Activated CD4-positive, alpha-beta T cell treated with anti-CD3 and anti-CD28 coated beads, Interleukin-2, amount 50 U/mL, for 48 hours (primary cell): Measurements from ENCODE around the gene TMX1.
"Not testable (repeated sequence)": the region's sequence is repeated elsewhere in the genome, so short reads cannot be mapped to it uniquely, and the experiment has no call there.

Source experiments
- DNase-seq, 2 experiments: peaks; one replicate each; pipeline ENCODE4 v3.0.0-alpha.2; 2020

Gene TMX1, protein sequence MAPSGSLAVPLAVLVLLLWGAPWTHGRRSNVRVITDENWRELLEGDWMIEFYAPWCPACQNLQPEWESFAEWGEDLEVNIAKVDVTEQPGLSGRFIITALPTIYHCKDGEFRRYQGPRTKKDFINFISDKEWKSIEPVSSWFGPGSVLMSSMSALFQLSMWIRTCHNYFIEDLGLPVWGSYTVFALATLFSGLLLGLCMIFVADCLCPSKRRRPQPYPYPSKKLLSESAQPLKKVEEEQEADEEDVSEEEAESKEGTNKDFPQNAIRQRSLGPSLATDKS

DNA sequence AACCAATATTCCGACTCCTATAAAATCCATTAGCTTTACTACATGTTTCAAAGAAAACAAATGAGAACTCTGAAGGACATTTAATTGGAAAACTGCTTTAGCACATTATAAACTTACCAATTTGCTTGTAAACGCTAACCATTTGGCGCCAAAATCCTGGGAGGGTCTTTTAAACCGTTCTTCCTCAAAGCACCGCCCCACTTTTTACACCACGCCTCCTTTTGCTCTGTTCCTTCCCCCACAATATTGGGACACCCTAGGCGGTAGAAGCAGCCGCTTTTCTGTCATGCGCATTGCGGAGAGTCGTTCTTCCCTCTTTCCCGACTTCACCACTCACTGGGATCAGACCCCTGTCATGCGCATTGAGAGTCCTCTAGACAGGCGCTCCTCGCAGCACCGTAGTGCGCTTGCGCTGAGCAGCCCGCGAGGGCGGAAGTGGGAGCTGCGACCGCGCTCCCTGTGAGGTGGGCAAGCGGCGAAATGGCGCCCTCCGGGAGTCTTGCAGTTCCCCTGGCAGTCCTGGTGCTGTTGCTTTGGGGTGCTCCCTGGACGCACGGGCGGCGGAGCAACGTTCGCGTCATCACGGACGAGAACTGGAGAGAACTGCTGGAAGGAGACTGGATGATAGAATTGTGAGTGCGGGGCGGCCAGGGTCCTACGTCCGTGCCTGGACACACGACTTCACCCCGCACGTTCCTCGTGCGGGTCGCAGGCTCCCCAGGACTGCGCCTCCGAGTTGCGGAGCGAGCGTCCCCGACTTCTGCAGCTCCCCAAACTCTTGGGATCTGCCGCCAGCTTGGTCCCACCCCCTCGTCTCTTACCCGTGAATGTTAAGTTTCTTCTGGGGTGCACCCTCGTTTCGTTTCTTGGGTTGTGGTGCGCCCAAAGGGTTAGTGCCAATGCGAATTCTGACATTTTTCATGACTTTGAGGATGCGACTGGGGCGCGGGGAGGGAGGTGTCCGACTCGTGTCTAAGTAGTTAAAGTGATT, at the start of gene TMX1:
Gene TMX1, plus strand, starts transcription at position 435 of the 991 bp plus-strand sequence. Its CDS starts 46 bp downstream, at position 481.
- DNase-seq = peak; percentile 93 to 96

DNA sequence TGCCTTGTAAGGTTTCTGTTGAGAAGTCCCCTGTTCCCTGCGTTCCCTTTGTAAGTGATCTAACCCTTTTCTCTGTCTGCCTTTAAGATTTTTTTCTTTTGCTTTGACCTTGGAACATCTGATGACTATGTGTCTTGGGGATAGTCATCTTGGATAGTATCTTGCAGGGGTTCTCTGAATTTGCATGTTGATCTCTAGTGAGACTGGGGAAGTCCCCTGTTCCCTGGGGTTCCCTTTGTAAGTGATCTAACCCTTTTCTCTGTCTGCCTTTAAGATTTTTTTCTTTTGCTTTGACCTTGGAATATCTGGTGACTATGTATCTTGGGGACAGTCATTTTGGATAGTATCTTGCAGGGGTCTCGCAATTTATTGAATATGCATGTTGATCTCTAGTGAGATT, 38.2 kb upstream of the TMX1 start:
- no peak for DNase-seq

DNA sequence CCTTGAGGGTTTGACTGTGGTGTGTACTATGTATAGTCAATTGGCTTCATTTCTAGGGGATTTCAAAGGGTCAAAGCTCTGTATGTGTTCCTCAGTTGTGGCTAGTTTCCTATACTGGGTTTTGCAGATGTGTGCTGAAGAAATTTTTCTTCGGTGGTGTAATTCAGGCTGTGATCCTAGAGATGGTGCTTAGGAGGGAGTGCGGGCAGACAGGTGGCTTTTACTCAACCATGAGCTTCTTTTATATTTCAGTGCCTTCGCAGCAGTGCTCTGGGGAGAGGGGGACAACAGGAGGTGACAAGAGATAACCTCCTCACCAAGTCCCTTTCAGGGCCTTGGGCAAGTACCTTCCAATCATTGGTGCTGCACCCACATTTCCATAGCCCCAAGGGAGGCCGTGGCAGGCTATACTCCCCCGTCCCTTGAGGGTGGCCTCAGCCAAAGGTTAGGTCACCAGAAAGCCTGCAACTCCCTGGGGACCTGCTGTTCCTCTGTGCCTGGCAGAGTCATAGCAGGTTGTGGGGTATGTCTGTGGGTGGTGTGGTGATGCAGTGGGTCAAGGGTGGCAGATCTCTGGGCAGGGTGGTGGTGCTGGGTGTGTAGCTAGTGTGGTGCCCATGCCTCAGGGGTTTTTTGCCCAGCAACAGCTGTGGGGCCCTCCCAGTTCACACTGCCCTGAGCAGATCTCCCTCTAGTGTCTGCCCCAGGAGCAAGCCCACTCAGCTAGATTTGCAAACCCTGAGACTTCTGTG, 37.0 kb upstream of the TMX1 start:
- no peak for DNase-seq

DNA sequence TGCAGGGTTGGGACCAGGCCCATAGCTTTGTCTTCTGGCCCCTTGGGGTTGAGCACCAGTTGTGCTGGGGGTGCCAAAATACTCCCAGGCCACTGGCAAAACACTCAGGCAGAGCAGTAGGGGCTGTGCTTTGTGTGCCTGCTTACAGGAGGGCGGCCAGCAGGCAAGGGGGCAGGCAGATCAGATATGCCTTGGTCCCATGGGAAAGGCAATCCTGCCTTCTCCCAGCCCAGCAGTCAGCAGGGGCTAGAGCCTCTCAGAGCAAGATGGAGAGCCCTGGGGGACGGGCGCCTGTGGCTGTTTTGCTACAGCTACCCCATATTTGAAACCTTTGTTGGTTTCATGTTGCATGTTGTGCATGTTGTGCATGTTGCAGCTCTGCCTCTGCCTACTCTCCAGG, 36.2 kb upstream of the TMX1 start:
- no peak for DNase-seq

DNA sequence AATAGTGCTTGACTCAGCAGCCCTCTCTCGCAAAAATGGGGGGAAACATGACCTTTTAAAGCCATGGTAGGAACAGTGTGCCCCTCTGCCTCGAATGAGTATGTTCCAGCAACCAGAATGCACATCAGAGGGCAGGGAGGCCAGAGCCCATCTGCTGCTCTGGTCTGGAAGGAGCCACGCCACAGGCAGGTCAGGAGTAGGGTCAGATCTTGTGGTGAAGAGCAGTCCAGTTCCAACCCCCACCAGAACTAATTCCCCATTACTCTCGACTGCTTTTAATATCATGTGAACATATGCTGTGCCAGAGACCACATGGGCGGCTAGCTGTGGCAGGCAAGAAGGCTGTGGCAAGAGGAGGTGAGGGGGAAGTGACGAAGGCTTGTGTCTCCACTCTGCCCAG, 34.6 kb upstream of the TMX1 start:
- no peak for DNase-seq

DNA sequence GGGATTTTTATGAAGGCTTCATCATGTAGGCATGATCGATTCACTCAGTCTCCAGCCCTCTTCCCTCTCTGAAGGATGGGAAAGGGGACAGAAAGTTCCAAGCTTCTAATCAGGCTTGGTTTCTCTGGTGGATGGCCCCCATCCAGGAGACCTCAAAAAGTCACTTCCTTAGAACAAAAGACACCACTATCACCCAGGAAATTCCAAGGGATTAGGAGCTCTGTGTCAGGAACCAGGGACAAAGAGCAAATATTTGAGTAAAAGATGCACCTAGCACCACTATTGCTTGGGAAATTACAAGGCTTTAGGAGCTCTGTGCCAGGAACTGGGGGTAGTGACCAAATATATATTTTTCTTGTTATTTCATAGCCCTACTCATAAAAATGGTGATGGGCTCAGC, 33.6 kb upstream of the TMX1 start:
- no peak for DNase-seq

DNA sequence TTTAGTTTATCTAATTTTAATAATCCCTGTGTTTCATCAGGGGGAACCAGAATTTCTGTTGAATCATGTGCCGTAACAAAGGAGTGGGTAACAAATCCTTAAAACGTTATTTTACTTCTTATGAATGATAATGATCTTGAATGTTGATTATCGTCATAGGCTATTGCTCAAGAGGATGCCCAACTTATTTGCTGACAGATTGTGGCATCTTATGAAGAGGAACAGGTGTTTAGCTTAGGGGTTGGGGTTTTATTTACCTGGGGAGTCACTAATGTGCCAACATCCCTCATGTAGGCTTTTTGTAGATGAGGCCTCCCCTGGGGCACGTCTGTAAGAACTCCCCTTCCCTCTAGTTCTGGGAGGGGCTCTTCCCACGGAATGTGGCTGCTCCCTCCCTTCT, 32.4 kb upstream of the TMX1 start:
- DNase-seq = no peak

DNA sequence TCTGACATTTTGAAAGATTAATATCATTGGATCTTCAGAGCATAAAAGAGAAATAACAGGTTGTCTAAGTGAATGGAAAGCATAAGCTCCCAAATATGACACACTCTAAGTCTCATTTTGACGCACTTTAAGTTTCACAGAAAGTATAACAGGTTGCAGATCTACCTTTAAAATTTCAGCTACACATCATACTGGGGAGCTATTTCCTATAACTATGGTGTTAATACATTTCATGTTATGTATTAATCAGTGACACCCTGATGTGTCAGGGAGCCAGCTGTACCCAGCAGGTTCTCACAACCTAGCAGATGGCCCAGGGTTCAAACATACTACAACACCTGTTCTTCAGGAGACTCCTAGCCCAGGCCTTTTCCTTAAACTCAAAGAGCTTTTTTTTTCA, 31.1 kb upstream of the TMX1 start:
- no peak for DNase-seq

DNA sequence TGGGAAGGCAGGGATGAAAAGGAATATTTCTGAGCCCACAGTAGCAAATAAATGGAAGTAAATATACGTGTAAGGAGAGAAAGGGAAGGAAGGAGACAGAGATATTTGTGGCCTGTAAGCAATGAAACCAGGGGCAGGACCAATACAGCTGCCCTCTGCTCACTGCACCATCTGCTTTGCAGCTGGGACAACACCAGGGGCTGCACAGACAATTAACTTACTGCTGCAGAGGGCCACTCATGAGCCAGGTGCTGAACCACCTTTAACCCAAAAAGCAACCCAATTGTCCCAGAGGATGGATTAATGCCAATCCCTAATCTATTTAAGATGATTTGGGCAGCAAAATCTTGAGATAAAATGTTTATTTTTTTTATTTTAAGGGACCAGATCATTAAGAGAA, 30.6 kb upstream of the TMX1 start:
- DNase-seq = no peak

DNA sequence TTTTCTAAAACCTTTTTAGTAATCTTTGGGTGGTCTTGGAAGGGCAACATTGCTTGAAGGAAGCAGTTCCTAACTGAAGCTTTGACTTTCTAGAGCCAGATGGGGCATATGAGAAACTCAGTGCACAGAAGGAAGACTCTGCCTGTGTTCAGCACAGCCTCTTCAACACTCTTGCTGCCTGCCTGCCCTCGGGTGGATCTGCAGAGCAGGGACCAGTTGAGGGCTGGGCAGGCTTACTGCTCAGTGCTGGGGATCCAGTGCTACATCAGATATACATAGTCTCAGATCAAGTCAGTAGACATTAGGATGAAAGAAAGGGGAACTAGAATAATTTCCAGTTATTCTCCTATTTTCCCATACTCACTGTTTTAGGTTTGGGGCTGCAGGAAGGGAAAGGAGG, 29.5 kb upstream of the TMX1 start:
- no peak for DNase-seq

DNA sequence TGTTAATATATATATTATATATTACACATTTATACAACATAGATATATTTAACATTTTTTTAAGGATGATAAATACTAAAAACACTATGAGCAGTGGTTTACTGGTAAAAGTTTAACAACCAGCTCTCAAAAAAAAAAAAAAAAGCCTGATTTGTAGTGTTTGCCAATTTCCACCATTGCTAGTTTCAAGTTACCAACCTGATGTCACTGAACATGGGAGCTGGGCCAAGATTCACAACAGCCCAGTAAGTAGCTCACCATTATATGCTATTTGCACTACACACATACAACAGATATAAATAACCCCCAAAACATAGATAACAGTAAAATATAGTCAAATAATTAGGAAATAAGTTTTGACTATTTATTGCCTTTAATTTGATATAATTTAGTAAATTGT, 28.9 kb upstream of the TMX1 start:
- DNase-seq = no peak

DNA sequence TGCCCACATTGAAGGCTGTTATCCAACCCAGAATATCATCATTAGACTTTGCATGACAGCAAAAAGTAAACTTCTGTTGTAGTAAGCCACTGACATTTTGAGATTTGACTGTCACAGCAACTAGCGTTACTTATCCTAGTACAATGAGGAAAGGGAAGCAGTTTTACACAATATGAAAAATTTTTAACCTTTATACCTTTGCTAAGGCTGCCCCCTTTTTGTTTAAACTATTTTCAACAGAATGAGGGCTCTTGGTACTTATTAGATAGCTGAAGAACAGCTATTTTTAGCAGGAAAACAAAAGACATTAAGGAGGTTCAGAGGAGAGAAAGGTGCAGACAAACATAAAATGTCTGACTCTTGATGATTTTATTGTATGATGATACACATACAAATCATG, 23.4 kb upstream of the TMX1 start:
- no peak for DNase-seq

DNA sequence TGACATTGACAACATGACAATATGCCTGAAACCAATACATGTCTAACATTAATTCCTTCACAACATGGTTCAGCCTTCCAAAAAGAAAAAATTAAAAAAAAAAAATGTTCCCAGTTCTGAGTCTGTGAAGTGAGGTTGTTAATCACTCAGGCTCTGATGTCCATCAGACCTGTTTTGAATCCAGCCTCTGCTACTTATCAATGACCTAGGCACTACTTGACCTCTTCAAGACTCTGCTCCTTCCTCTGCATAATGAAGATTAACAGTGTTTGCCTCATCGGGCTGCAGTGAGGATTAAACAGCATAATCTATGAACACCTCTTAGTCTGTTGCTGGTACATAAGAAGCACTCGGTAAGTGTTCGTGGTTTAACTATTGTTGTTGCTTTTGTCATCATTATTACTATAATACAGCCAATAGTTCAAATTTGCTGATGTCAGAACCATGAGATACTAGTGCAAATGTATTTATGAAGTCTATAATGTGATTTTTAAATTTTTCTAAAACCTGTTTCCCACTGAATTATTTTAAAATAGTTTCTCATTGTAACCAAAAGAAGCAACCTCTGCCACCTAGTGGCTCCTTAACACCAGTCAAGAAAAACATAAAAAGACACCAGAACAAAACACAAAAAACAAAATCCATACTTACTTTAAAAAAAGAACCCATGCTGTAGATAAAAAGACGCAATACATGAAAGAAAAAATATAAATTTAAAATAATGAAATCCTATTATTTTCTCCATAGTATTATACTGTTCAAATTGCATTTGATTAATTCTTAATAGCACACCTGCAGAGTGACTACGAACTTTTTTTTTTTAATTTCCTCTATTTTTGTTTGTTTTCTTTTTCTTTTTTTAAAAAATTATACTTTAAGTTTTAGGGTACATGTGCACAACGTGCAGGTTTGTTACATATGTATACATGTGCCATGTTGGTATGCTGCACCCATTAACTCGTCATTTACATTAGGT, 20.3 kb upstream of the TMX1 start:
- DNase-seq = no peak

DNA sequence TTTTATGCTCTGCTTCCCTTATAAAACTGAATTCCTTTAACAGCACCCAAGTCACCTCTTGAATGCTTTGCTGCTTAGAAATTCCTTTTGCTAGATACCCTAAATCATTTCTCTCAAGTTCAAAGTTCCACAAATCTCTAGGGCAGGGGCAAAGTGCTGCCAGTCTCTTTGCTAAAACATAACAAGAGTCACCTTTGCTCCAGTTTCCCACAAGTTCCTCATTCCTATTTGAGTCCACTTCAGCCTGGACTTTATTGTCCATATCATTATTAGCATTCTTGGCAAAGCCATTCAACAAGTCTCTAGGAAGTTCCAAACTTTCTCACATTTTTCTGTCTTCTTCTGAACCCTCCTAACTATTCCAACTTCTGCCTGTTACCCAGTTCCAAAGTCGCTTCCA, 16.6 kb upstream of the TMX1 start:
- DNase-seq = not testable (repeated sequence)

DNA sequence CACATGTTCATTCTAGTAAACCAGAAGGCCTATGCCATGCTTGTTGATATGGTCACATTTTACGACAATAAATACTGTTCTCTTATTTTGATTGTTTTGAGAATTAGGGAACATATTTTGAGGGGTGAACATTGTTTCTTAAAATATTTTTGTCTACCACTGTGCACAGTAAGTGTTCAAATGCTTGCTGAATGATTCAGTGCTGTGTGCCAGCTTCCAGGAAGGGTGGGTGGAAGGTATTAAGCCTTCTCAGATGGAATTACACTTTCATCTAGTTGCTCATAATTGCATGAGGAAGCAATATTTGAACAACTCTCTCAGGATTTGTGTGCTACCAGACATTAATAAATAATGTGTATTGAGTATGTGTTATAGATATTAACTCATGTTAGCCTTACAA, 15.5 kb upstream of the TMX1 start:
- DNase-seq = no peak

DNA sequence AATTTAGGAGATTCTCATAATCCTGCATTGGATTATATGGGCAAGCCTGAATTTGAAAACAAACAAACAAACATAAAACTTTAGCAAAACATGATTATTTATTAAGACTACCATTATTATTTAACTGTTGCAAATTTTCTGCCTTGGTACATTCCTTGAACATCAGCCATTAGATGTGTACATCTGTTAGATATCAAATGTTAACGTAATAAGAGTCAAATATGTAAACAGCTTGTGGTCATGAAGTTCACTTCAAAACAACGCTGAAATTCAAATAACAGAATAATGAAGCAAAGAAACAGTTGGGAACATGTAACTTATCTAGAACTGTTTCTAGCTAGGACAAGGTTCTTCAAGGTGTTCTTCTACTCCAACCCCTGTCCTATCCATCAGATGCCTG, 14.3 kb upstream of the TMX1 start:
- no peak for DNase-seq

DNA sequence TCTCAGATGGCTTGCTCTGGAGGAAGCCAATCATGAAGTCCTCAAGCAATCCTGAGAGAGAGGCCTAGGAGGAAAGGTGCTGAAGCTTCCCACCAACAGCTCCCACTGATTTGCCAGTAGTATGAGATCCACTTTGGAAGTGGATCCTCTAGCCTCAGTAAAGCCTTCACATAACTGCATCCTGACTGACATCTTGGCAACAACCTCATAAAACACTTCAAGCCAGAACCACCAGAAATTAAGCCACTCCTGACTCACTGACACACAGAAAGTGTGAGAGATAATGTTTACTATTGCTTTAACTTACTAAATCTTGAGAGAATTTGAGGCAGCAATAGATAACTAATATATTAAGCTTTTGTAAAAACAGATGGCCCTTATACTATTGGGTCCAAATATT, 11.7 kb upstream of the TMX1 start:
- DNase-seq = no peak

DNA sequence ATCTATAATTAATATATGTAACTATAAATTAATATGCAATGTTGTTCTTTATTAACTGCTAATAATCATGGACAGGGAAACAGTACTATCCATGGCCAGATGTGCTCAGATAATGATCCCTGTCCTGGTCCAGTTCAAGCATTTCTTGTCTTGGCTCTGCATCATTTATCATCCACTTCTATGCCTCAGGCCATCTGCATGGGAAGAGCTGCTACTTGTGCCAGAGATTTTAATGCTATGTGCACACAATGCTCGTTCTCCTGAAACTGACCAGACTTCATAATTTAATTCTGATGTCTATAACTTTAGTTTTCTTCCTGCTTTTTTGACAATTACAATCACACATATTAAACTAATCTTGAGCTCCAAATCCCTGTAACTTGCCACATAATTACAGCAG, 11.2 kb upstream of the TMX1 start:
- no peak for DNase-seq

DNA sequence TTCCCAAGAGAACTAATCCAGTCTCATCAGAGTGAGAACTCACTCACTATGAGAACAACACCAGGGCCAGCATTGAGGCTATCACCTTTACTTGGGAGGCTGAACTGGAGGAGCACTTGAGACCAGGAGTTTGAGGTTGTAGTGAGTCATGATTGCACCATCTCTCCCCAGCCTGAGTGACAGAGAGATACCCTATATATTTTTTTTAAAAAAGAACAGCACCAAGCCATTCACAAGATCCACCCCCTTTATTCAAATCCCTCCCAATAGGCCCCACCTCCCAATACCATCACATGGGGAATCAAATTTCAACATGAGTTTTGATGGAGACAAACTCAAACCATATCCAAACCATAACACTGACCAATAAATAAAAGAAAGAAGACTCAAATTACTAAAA, 3.7 kb upstream of the TMX1 start:
- no peak for DNase-seq

DNA sequence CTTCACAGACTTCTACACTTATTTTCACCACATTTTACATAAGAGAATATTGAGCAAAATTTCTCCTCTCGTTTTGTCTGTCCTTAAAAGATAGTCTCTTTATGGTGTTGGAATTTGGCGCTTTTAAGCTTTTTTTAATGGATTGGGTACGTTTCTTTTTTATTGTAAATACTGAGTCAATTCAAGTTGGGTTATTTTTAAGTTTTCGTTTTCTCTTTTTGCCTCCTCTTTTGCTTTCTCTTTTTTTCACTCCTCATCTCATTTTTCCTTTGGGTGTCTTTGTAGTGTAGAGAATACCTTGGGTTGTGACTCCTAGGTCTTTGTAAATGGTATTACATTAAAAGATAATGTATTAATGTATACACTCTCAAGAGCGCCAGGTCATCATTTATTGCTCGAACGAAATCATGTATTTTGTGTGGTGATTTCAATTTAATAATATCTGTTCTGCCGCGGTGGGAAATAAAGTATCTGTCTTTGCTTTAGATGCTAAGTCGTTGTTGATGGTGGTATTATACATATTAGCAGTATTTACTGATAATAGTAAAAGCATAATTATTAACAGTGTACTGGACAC, 845 bp downstream of the TMX1 start:
- DNase-seq = no peak

DNA sequence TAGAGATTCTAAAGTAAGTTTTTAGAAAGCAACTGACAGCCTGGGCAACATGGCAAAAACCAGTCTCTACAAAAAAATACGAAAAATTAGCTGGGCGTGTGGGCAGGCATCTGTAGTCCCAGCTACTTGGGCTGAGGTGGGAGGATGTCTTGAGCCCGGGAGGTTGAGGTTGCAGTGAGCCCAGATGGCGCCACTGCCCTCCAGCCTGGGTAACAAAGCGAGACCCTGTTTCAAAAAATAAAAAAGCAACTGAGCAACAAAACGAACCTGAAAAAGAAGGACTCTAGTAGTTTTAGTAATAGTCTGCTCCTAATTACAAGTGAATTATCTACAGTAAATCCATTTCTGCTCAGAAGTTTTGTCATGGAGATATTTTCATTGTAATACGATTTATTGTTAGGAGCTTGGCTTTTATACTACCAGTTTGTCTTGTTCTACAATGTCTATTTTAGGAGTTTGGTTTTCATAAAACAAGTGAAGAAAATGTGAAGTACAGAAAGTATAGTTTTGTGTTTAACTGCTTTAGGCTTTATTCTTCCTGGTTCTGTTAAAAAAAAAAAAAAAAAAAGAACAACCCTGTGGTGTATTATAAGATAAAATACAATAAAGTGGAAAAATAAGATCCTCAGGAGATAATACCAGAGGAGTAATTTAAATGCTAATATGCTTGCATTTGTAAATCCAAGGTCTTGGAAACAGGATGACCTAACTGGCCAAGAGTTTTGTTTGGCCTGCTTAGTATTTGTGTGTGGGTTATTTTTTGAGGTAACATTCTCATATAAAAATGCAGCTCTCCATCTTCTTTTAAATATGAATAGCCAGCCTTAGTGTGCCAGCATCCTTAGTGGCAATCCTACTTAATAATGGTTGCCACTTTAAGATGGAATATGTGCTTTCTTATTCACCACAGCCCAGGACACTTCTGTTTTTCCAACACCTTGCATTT, 2.8 kb downstream of the TMX1 start:
- DNase-seq = no peak
